Measurements from ENCODE around the gene PIK3C2A.
A peak's percentile ranks its signal among the peaks of the same experiment; 100 is the strongest.
"Not testable (repeated sequence)": the region's sequence is repeated elsewhere in the genome, so short reads cannot be mapped to it uniquely, and the experiment has no call there.

PIK3C2A gene

GRCh38 chr11:17230867-17231851, 23.4 kb upstream of the PIK3C2A start:
- no peak overlapping the region for H3K4me3 ChIP-seq (ENCODE audit: low read depth in 1 of 2, low read length in 1 of 2)
- TF ChIP-seq CTCF (IDR thresholded peaks at IDR 0.05), result no peak
- H3K27ac ChIP-seq, result no peak overlapping the region
- H3K36me3 ChIP-seq, result no peaks in the 10 kb centered on the region
- no peaks in the 10 kb centered on the region for H3K9me3 ChIP-seq
- H3K4me1 ChIP-seq (ENCODE audit: control insufficient read depth in 1 of 2, insufficient read depth in 1 of 2, low read depth in 1 of 2, low read length in 1 of 2), result peaks cover 0 to 7% of the 10 kb centered on the region in 2 experiments
- H3K27me3 ChIP-seq, result no peaks in the 10 kb centered on the region

GRCh38 chr11:17229481-17230152, 21.8 kb upstream of the PIK3C2A start:
- Histone ChIP-seq H3K27ac (no peak overlapping the region), H3K4me1 (ENCODE audit: control insufficient read depth in 1 of 2, insufficient read depth in 1 of 2, low read depth in 1 of 2, low read length in 1 of 2) (peaks cover 0 to 7% of the 10 kb centered on the region in 2 experiments), H3K9me3 (no peaks in the 10 kb centered on the region), H3K36me3 (no peaks in the 10 kb centered on the region), H3K4me3 (ENCODE audit: low read depth in 1 of 2, low read length in 1 of 2) (no peak overlapping the region), H3K27me3 (no peaks in the 10 kb centered on the region)
- no peak for TF ChIP-seq CTCF (IDR thresholded peaks at IDR 0.05)

GRCh38 chr11:17228186-17228925, 20.6 kb upstream of the PIK3C2A start:
- not testable (repeated sequence) for H3K4me3 ChIP-seq (ENCODE audit: low read depth in 1 of 2, low read length in 1 of 2); H3K27me3 ChIP-seq

GRCh38 chr11:17224727-17225126, 16.9 kb upstream of the PIK3C2A start:
- Histone ChIP-seq H3K36me3 (no peaks in the 10 kb centered on the region), H3K27ac (no peak overlapping the region), H3K4me3 (ENCODE audit: low read depth in 1 of 2, low read length in 1 of 2) (no peak overlapping the region), H3K9me3 (no peaks in the 10 kb centered on the region), H3K4me1 (ENCODE audit: control insufficient read depth in 1 of 2, insufficient read depth in 1 of 2, low read depth in 1 of 2, low read length in 1 of 2) (peaks cover 10 to 16% of the 10 kb centered on the region in 2 experiments), H3K27me3 (no peaks in the 10 kb centered on the region)
- no peak for TF ChIP-seq CTCF (IDR thresholded peaks at IDR 0.05)

More at GRCh38 chr11:17228186-17228925, 20.6 kb upstream of the PIK3C2A start:
- not testable (repeated sequence) for H3K36me3 ChIP-seq; H3K9me3 ChIP-seq; H3K27ac ChIP-seq; H3K4me1 ChIP-seq (ENCODE audit: control insufficient read depth in 1 of 2, insufficient read depth in 1 of 2, low read depth in 1 of 2, low read length in 1 of 2)

GRCh38 chr11:17221968-17222367, 14.2 kb upstream of the PIK3C2A start:
- Histone ChIP-seq H3K27ac (peak overlapping the region; percentile 48), H3K36me3 (no peaks in the 10 kb centered on the region), H3K27me3 (peaks cover 4% of the 10 kb centered on the region), H3K4me1 (ENCODE audit: control insufficient read depth in 1 of 2, insufficient read depth in 1 of 2, low read depth in 1 of 2, low read length in 1 of 2) (peaks cover 10 to 16% of the 10 kb centered on the region in 2 experiments), H3K4me3 (ENCODE audit: low read depth in 1 of 2, low read length in 1 of 2) (no peak overlapping the region), H3K9me3 (no peaks in the 10 kb centered on the region)
- no peak for TF ChIP-seq CTCF (IDR thresholded peaks at IDR 0.05)

All from neutrophil (primary cell).